Liver (tissue), 9 donors: ENCODE data around the gene CYP3A4. TPM values are rescaled to one million over a fixed set of nuclear protein-coding genes. Genes with fewer than 3 reads are reported as not detected.
A peak's percentile ranks its signal among the peaks of the same experiment; 100 is the strongest.
"Not testable (repeated sequence)": the region's sequence is repeated elsewhere in the genome, so short reads cannot be mapped to it uniquely, and the experiment has no call there.

Experiments used
- DNase-seq: peaks from one replicate; pipeline ENCODE4 v3.0.0-alpha.2; 2017; ENCODE audit warnings: low spot score
- H3K27ac ChIP-seq, 2 donors: one replicate each; pipeline ENCODE4 v1.7.0; 2013; ENCODE audit warnings: inconsistent platforms in 2 of 2, low read length in 2 of 2, control low read depth in 1 of 2, low read depth in 1 of 2, mild to moderate bottlenecking in 1 of 2
- H3K27me3 ChIP-seq, 4 donors: one replicate each; pipeline versions ENCODE4 v1.6.1 to v1.7.0; 2013; ENCODE audit warnings: low read length in 3 of 4, inconsistent platforms in 1 of 4, mild to moderate bottlenecking in 1 of 4, moderate library complexity in 1 of 4; ENCODE audit not compliant: control insufficient read depth in 4 of 4, insufficient read depth in 4 of 4
- H3K36me3 ChIP-seq, 4 donors: one replicate each; pipeline versions ENCODE4 v1.6.1 to v1.7.0; 2013; ENCODE audit warnings: low read length in 3 of 4, mild to moderate bottlenecking in 3 of 4, low read depth in 1 of 4, moderate library complexity in 1 of 4; ENCODE audit not compliant: control insufficient read depth in 4 of 4, insufficient read depth in 3 of 4
- H3K4me1 ChIP-seq, 4 donors: one replicate each; pipeline versions ENCODE4 v1.6.1 to v1.7.0; 2013; ENCODE audit warnings: low read length in 3 of 4, mild to moderate bottlenecking in 3 of 4, moderate library complexity in 1 of 4; ENCODE audit not compliant: control insufficient read depth in 4 of 4, insufficient read depth in 4 of 4
- H3K4me3 ChIP-seq, 3 donors: one replicate each; pipeline versions ENCODE4 v1.6.1 to v1.7.0; 2013; ENCODE audit warnings: low read length in 3 of 3, control low read depth in 1 of 3, low read depth in 1 of 3, mild to moderate bottlenecking in 1 of 3
- H3K9ac ChIP-seq, 2 donors: one replicate each; pipeline ENCODE4 v1.7.0; 2013; ENCODE audit warnings: low read length in 2 of 2, mild to moderate bottlenecking in 2 of 2, moderate library complexity in 2 of 2, control low read depth in 1 of 2, low read depth in 1 of 2
- H3K9me3 ChIP-seq, 4 donors: one replicate each; pipeline versions ENCODE4 v1.6.1 to v1.7.0; 2013; ENCODE audit warnings: low read length in 3 of 4; ENCODE audit not compliant: control insufficient read depth in 4 of 4
- ATF3 ChIP-seq: IDR thresholded peaks from 2 replicates; pipeline ENCODE4 v1.6.1; 2016; ENCODE audit warnings: antibody characterized with exemption
- EGR1 ChIP-seq, 2 donors: IDR thresholded peaks; 2 replicates each; pipeline ENCODE4 v1.6.1; 2016 to 2018; ENCODE audit warnings: antibody characterized with exemption in 2 of 2, low read depth in 2 of 2
- FOXA1 ChIP-seq: IDR thresholded peaks from 2 replicates; pipeline ENCODE4 v1.6.1; 2016; ENCODE audit warnings: antibody characterized with exemption
- FOXA2 ChIP-seq: IDR thresholded peaks from 2 replicates; pipeline ENCODE4 v1.6.1; 2016; ENCODE audit warnings: antibody characterized with exemption
- GABPA ChIP-seq, 2 donors: IDR thresholded peaks in 1 of 2; conservative IDR thresholded peaks in 1 of 2; 2 replicates each; pipeline ENCODE4 v1.6.1; 2016; ENCODE audit warnings: antibody characterized with exemption in 2 of 2, mild to moderate bottlenecking in 1 of 2, moderate library complexity in 1 of 2
- HNF4A ChIP-seq, 2 donors: conservative IDR thresholded peaks; 2 replicates each; pipeline ENCODE4 v1.6.1; 2016; ENCODE audit warnings: antibody characterized with exemption in 2 of 2, mild to moderate bottlenecking in 2 of 2
- HNF4G ChIP-seq: IDR thresholded peaks from 2 replicates; pipeline ENCODE4 v1.6.1; 2016; ENCODE audit warnings: antibody characterized with exemption
- JUND ChIP-seq, 2 donors: IDR thresholded peaks; 2 replicates each; pipeline ENCODE4 v1.6.1; 2016; ENCODE audit warnings: antibody characterized with exemption in 2 of 2
- NR2F2 ChIP-seq: IDR thresholded peaks from 2 replicates; pipeline ENCODE4 v1.6.1; 2016; ENCODE audit warnings: antibody characterized with exemption
- RAD21 ChIP-seq, 2 donors: IDR thresholded peaks; 2 replicates each; pipeline ENCODE4 v1.6.1; 2016; ENCODE audit warnings: antibody characterized with exemption in 2 of 2, mild to moderate bottlenecking in 2 of 2
- SP1 ChIP-seq: IDR thresholded peaks from 2 replicates; pipeline ENCODE4 v1.6.1; 2018; ENCODE audit warnings: antibody characterized with exemption, mild to moderate bottlenecking
- TAF1 ChIP-seq: conservative IDR thresholded peaks from 2 replicates; pipeline ENCODE4 v1.6.1; 2016; ENCODE audit warnings: antibody characterized with exemption, mild to moderate bottlenecking
- YY1 ChIP-seq: IDR thresholded peaks from 2 replicates; pipeline ENCODE4 v1.6.1; 2016; ENCODE audit warnings: antibody characterized with exemption, mild to moderate bottlenecking
- WGBS: extraction: QIAGEN DNeasy Blood & Tissue Kit; methylation state at CpG from one replicate; pipeline ENCODE4 v1.1.7; 2013; 5-methylcytosine and 5-hydroxymethylcytosine counted together
- polyA plus RNA-seq, 2 donors: library from polyadenylated mRNA; stranded (reverse) in 1 of 2; unstranded in 1 of 2; fragments of 200-250 nt in 1 of 2; fragments of >200 nt in 1 of 2; fragmentation: Nextera tagmentation in 1 of 2; extraction: Ambion mirVana in 1 of 2; gene quantifications; one replicate each; pipeline versions ENCODE4 v1.2.1 to v1.2.3, GENCODE V29; 2013 to 2015
- total RNA-seq, 2 donors: library from RNA; depleted of rRNA; stranded (reverse); fragments of >200 nt; gene quantifications; one replicate each; pipeline ENCODE4 v1.2.3, GENCODE V29; 2014
- TF ChIP-seq, protein P1 (sequence below): IDR thresholded peaks from 2 replicates; pipeline ENCODE4 v1.6.1; 2016; ENCODE audit warnings: antibody characterized with exemption
- TF ChIP-seq, protein P2 (sequence below): fragments of 150-350 bp; IDR thresholded peaks from 2 replicates; pipeline ENCODE4 v1.5.1; 2017; ENCODE audit warnings: improper control_type of control experiment, low read depth, low read length; ENCODE audit not compliant: missing input control
- TF ChIP-seq, protein P3 (sequence below): IDR thresholded peaks from 2 replicates; pipeline ENCODE4 v1.6.1; 2016; ENCODE audit warnings: antibody characterized with exemption
- donor health status: healthy.
- donor health status: healthy.
- donor health status: healthy.
- donor health status: healthy.
- donor health status: healthy.

The CYP3A4 gene
- total and polyA plus RNA-seq, 4 donors, result 0.51 to 1,082 (median 289) TPM

- H3K4me1 ChIP-seq, result peaks cover 2 to 19% (median 7%) of the 10 kb centered on the region in 4 donors
- H3K4me3 ChIP-seq, result no peak overlapping the region
- H3K36me3 ChIP-seq, result no peaks in the 10 kb centered on the region
- 93% methylated on average over 2 of the region's 2 CpGs for WGBS
- DNase-seq, result no peak
- TF ChIP-seq HNF4G (no peak), FOXA1 (no peak), HNF4A (conservative IDR thresholded peaks at IDR 0.05) (no peak), SP1 (no peak), YY1 (no peak), GABPA (IDR thresholded peaks at IDR 0.05 in 1 of 2, conservative IDR thresholded peaks at IDR 0.05 in 1 of 2) (no peak), TAF1 (no peak), EGR1 (IDR thresholded peaks at IDR 0.05; ENCODE audit: low read depth in 2 of 2) (no peak), FOXA2 (no peak), ATF3 (no peak), JUND (IDR thresholded peaks at IDR 0.05) (no peak), NR2F2 (no peak), RAD21 (IDR thresholded peaks at IDR 0.05) (no peak)
- TF ChIP-seq, protein P1, sequence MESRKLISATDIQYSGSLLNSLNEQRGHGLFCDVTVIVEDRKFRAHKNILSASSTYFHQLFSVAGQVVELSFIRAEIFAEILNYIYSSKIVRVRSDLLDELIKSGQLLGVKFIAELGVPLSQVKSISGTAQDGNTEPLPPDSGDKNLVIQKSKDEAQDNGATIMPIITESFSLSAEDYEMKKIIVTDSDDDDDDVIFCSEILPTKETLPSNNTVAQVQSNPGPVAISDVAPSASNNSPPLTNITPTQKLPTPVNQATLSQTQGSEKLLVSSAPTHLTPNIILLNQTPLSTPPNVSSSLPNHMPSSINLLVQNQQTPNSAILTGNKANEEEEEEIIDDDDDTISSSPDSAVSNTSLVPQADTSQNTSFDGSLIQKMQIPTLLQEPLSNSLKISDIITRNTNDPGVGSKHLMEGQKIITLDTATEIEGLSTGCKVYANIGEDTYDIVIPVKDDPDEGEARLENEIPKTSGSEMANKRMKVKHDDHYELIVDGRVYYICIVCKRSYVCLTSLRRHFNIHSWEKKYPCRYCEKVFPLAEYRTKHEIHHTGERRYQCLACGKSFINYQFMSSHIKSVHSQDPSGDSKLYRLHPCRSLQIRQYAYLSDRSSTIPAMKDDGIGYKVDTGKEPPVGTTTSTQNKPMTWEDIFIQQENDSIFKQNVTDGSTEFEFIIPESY, result no peak
- TF ChIP-seq, protein P2, sequence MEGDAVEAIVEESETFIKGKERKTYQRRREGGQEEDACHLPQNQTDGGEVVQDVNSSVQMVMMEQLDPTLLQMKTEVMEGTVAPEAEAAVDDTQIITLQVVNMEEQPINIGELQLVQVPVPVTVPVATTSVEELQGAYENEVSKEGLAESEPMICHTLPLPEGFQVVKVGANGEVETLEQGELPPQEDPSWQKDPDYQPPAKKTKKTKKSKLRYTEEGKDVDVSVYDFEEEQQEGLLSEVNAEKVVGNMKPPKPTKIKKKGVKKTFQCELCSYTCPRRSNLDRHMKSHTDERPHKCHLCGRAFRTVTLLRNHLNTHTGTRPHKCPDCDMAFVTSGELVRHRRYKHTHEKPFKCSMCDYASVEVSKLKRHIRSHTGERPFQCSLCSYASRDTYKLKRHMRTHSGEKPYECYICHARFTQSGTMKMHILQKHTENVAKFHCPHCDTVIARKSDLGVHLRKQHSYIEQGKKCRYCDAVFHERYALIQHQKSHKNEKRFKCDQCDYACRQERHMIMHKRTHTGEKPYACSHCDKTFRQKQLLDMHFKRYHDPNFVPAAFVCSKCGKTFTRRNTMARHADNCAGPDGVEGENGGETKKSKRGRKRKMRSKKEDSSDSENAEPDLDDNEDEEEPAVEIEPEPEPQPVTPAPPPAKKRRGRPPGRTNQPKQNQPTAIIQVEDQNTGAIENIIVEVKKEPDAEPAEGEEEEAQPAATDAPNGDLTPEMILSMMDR, result no peak
- TF ChIP-seq, protein P3, sequence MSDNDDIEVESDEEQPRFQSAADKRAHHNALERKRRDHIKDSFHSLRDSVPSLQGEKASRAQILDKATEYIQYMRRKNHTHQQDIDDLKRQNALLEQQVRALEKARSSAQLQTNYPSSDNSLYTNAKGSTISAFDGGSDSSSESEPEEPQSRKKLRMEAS, result no peak
- no peaks in the 10 kb centered on the region for H3K9me3 ChIP-seq
- H3K27ac ChIP-seq, result no peak overlapping the region
- H3K27me3 ChIP-seq, result no peaks in the 10 kb centered on the region
- H3K9ac ChIP-seq, result no peak overlapping the region
Measured at GRCh38 chr7:99798972-99799371, 15.0 kb upstream of the CYP3A4 start.

DNA sequence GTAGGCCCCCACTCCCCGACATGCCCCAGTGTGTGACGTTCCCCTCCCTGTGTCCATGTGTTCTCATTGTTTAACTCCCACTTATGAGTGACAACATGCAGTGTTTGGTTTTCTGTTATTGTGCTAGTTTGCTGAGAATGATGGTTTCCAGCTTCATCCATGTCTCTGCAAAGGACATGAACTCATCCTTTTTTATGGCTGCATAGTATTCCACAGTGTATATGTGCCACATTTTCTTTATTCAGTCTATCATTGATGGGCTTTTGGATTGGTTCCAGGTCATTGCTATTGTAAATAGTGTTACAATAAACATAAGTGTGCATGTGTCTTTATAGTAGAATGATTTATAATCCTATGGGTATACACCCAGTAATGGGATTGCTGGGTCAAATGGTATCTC, 11.9 kb upstream of the CYP3A4 start:
- 95% methylated on average over 2 of the region's 2 CpGs for WGBS

More for the DNA sequence above, 11.9 kb upstream of the CYP3A4 start:
- not testable (repeated sequence) for H3K4me3 ChIP-seq, DNase-seq, H3K9me3 ChIP-seq, H3K36me3 ChIP-seq, H3K9ac ChIP-seq, H3K27me3 ChIP-seq
- peaks cover 9 to 41% (median 28%) of the 10 kb centered on the region in 4 donors for H3K4me1 ChIP-seq
- H3K27ac ChIP-seq, result peak overlapping the region in 1 of 2 donors; percentile 96
